ENCODE data around the gene NCLN.
"Not testable (repeated sequence)": the region's sequence is repeated elsewhere in the genome, so short reads cannot be mapped to it uniquely, and the experiment has no call there.

Gene NCLN

DNA sequence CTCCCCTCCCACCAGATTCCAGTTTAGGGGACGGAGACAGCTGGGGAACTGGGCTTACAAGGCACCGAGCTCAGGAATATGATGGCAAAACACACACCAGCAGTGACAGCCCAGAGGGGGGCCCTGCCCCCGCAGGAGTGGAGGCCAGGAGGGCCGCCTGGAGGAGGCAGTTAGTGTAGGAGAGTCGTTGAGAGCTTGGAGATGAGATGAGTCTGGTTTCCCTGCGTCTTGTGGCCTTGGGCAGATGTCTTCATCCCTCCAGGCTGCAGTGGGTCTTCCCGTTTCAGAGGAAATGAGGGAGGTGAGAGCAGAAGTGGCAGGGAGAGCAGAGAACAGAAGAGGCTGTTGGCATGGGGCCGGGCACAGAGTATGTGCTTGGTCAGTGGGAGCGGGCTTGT lies 43.6 kb downstream of the NCLN start:
- no peak for DNase-seq

DNA sequence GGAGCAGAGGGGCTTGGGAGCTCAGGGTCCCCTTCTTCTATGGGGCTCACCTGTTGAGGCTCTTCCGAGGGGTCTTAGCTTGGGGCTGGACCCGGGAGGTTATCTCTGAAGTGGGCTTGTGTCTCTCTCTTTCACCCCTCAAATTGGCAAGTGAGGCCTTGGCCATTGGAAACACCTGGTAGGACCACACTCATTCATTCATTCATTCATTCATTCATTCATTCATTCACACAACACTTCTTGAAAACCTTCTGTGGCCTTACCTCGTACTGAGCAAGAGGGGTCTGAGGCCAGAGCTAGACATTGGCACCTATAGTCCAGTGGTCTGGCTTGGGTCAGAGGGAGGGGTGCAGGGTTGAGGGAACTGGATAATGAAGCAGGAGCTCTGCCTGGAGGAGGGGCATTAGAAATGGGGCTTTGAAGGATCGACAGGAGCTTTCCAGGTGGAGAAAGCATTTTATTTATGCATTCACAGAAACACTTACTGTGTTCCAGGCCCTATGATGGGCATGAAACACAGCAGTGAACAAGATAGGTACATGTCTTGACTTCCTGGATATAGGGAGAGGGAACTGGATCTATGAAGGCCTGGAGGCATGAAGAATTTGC lies 44.3 kb downstream of the NCLN start:
- DNase-seq = no peak

DNA sequence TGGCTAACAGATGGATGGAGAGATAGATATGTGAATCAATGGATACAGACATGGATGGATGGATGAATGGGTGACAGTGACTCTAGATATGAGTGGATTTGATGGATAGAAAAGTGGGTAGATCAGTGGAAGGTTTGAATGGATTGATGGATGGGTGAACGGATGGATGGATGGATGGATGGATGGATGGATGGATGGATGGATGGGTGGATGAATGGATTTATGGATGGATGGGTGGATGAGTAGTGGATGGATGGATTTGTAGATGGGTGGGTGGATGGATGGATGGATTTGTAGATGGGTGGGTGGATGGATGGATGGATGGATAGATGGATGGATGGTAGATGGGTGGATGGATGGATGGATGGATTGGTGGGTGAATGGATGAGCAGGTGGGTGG lies 45.6 kb downstream of the NCLN start:
- DNase-seq = no peak

DNA sequence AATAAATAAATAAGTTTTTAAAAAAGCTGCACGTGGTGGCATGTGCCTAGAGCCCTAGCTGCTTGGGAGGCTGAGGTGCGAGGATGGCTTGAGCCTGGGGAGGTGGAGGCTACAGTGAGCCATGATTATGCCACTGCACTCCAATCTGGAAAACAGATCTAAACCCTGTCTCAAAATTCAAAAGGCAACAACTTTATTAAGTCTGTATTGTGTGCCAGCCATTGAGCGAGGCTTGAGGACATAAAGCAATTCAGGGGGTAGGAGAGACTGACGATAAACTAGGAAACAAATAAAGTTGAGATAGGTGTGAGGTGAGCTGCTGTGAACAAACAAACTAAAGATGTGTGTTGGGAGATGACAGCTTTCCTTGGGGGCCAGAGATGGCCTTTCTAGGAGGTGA lies 47.4 kb downstream of the NCLN start:
- no peak for DNase-seq

DNA sequence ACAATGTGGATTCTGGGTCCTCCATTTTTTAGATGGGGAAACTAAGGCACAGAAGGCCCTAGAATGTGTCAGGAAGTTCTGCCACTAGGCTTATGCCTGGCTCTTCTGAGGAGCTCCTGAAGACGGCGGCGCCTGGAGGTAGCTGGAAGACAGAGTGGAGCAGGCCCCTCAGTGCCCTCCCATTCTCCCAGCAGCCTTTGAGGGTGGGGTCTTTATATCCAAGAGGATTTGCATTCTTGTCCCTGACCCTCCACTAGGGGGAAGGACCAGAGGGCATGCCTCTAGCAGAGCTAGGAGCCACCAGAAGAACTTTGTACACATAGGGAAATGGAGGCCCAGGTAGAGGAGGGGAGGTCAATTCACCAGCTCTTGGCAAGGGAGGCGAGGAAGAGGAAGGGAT lies 48.1 kb downstream of the NCLN start:
- DNase-seq = no peak

DNA sequence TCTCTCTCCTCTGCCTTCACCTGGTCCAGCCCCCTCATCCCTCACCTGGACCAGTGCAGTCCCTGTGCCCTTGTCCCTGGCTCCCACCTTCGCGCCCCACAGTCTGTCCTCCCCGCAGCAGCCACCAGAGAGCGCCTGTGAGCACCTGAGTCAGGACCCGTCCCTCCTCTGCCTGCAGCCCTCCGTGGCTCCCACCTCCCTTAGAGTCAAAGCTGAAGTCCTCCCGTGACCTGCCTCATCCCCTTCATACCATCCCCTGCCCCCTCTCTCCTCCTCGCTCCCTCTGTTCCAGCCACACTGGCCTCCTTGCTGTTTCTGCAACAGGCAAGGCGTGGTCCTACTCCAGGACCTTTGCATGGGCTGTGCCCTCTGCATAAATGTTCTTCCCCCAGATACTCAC lies 49.1 kb downstream of the NCLN start:
- DNase-seq = no peak

DNA sequence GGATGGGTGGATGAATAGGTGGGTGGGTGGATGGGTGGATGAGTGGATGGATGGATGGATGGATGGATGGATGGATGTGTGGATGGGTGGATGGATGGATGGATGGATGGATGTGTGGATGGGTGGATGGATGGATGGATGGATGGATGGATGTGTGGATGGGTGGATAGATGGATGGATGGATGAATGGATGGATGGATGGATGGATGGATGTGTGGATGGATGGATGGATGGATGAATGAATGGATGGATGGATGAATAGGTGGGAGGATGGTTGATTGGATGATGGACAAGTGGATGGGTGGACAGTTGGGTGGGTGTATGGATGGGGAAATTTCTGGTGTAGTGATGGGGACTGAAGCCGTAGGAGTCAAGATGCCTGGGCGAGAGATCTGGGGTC lies 49.9 kb downstream of the NCLN start:
- DNase-seq = not testable (repeated sequence)

DNA sequence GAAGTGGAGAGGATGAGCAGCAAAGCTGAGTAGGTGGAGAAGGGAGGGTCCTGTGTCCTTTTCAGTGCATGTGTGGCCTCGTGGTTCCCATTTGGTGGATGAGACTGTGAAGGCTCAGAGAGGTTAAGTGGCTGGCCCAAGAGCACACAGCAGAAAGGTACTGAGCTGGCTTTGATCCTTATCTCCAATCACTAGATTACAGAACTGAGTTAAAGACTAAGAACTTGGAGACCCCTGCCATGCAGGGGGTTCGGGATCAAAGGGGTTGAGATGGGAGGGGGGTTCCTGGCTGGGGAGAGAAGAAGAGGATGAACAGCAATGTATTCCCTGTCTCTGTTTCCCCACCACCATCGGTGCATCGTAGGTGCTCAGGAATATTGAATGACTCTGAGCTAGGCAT lies 50.5 kb downstream of the NCLN start:
- DNase-seq = no peak

DNA sequence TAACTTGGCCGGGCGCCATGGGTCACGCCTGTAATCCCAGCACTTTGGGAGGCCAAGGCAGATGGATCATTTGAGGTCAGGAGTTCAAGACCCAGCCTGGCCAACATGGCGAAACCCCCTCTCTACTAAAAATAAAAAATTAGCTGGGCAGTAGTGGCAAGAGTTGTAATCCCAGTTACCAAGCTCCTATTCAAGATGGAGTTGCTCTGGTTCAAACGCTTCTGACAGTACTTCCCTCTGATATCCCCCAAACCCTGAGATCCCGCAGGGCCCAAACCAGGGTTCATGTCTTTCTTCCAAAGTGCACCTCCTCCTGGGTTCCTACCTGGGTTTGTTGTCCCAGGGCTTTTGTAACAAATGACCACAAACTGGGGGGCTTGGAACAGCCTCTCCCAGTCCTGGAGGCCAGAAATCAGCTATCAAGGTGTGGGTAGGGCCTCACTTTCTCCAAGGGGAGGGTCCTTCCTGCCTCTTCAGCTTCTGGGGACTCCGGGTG lies 52.4 kb downstream of the NCLN start:
- DNase-seq = no peak

DNA sequence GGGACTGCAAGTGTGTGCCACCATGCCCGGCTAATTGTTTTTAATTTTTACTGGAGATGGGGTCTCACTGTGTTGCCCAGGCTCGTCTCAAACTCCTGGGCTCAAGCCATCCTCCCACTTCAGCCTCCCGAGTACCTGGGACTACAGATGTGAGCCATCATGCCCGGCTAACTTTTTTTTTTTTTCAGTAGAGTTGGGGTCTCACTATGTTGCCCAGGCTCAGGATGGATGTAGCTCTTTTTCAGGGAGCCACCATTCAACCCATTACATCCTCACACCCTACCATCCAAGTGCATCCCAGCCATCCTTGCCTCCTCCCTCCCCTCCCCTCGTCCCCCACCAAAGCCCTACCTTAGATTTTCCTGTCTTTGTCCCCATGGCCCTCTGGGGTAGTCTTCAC lies 53.6 kb downstream of the NCLN start:
- no peak for DNase-seq

DNA sequence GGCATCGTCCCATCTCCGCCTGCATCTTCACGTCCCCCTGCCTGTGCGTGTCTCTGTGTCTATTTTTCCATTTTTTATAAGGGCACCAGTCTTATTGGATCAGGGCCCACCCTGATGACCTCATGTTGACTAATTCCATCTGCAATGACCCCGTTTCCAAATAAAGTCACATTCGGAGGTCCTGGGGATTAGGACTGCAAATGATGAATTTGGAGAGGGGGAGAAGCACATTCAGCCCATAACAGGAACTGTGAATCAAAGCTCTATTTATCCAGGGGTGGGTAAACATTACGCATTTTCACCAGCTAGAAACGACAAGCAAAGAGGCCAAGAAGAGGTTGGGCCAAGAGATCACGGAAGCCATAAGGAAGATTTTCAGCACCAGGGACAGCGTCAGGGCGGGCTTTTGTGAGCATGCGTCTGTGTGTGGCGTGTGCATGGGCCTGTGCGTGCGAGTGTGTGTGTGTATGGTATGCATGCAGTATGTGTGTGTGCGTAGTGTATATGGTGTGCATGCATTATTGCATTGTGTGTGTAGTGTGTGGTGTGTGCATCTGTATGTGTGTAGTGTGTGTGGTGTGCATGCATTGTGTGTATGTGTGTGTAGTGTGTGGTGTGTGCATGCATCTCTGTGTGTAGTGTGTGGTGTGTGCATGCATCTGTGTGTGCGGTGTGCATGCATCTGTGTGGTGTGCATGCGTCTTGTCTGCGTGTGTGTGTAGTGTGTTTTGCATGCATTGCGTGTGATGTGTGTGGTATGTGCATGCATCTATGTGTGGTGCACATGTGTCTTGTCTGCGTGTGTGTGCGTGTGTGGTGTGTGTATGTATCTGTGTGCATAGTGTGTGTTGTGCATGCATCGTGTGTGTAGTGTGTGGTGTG lies 58.3 kb downstream of the NCLN start:
- peak; percentile 10 for DNase-seq

DNA sequence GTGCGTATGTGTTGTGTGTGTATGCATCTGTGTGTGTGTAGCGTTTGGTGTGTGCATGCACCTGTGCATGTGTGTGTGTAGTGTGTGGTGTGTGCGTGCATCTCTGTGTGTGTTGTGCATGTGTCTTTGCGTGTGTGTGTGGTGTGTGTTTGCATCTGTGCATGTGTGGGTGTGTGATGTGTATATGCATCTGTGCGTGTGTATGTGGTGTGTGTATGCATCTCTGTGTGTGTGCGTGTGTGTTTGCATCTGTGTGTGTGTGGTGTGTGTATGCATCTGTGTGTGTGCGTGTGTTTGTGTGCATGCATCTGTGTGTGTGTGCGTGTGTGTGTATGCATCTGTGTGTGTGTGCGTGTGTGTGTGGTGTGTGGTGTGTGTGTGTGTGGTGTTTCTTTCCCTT lies 59.3 kb downstream of the NCLN start:
- no peak for DNase-seq

DNA sequence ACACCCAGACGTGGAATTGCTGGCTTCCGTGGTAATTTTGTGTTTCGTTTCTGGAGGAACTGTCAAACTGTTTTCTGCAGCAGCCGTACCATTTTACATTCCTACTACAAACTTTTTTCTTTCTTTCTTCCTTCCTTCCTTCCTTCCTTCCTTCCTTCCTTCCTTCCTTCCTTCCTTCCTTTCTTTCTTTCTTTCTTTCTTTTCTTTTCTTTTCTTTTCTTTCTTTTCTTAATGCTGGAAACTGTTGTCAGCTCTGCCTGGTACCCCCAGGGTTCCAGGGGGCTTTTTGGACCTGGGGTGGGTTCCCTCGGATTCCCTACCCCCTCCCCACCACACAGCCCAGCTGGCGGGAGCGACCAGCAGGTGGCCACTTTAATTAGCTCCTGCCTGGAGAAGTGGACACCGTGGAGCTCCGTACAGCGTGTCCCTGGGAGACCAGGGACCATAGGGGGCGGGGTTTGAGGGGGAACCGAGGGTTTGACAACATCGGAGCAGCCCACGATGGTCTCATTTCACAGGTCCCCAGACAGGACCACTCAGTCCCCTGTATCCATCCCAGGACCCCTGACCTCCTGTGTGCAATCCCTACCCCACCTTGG lies 63.1 kb downstream of the NCLN start:
- no peak for DNase-seq

DNA sequence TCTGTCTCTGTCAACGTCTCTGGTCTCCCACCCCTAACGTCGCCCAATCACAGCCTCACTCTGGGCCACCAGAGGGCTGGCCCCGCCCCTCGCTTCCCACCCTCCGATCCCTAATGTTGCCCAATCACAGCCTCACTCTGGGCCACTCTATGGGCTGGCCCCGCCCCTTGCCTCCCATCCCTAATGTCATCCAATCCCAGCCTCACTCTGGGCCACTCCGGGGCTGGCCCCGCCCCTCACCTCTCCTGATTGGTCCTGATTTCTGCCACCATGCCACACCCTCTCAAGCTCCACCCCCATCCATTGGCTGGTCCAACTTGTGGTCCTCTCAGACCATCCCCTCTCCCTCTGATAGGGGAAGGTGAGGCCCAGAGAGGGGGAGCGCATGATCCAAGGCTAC lies 63.7 kb downstream of the NCLN start:
- DNase-seq = no peak

DNA sequence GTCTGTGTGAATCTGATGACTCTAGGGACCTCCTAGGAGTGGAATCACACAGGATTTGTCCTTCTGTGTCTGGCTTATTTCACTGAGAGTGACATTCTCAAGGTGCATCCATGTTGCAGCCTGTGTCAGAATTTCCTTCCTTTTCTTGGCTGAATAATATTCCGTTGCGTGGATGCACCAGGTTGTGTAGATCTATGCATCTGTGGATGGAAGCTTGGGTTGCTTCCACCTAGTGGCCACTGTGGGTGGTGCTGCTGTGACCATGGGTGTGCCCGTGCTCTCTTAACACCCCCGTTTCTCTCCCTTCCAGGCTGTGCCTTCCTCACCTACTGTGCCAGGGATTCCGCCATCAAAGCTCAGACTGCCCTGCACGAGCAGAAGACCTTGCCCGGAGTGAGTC lies 64.9 kb downstream of the NCLN start:
- DNase-seq = peak; percentile 12

DNA sequence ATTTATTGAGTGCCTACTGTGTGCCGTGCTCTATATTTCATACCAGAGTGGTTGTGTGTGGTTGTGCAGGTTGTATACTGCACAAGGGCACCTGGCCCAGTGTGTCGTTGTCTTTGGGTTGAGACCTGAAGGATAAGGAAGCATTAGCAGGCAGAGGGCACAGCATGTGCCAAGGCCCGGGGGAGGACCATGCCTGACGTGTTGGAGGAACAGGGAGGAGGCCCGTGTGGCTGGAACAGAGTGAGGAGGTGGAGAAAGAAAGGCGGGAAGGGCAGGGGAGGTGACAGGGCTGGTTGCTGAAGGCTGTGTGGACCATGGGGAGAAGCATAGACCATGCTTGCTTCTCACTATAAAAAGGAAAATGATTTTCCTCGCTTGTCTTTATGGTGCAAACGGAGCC lies 65.5 kb downstream of the NCLN start:
- DNase-seq = no peak

DNA sequence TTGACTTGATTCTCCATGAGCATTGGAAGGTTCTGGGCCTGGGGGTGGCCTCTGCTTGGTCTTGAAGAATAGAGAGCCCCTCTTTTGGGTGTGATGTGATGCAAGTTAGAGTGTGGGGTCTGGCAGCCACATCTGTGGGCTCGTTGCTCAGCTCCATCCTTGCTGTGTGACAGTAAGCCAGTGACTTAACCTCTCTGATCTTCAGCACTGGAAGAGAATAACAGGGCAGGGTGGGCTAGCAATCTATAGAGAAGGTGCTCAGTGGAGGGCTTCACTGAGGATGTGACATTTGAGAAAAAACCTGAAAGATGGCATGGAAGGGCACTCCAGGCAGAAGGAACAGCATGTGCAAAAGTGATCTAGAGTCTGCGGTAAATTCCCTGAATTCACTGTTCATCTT lies 66.9 kb downstream of the NCLN start:
- DNase-seq = no peak

DNA sequence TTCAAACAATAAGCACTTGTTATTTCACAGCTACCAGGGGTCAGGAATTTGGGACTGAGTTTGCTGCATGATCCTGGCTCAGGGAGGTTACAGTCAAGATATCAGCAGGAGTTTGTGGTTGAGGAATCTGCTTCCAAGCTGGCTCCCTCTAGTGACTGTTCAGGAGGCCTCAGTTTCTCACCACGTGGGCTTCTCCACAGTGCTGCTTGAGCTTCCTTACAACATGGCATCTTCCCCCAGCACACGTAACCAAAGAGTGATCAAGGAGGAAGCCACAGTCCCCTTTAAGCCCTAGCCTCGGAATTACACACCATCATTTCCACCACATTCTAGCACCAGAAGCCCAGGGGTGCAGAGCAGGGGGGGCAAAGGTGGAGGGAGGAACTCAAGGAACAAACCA lies 67.5 kb downstream of the NCLN start:
- no peak for DNase-seq

DNA sequence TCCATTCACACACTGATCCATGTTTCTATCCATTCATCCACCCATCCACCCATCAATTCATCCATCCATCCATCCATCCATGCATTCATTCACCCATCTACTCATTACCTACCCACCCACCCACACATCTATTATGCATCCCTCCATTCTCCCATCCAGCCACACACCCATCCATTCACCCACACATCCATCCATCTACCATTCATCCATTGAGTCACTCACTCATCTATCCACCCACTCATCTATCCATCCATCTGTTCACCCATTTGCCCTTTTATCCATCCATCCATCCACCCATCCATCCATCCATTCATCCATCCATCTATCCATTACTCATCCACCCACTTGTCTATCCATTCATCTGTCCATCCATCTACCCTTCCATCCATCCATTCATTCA lies 68.8 kb downstream of the NCLN start:
- DNase-seq = no peak

DNA sequence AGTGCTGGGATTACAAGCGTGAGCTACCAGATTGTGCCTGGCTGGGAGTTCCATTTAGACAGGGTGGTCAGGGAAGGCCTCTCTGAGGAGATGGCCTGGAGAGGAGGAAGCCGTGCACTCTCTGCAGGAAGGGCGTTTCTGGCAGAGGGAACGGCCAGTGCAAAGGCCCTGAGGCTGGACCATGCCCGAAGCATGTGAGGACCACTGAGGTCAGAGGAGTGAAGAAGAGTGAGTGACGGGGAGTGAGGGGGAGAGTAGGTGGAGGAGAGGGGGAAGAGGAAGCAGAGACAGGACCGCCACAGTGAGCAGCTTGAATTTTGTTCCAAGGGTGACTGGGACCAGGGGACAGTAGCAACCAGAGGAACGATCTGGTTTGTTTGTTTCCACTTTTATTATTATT lies 71.3 kb downstream of the NCLN start:
- no peak for DNase-seq

All from activated effector memory CD4-positive, alpha-beta T cell treated with Interleukin-2 at 50 U/mL for 16 hours (primary cell).